Adipose tissue (tissue), 3 donors: ENCODE data around the gene VWDE. TPM values are rescaled to one million over a fixed set of nuclear protein-coding genes. Genes with fewer than 3 reads are reported as not detected.
"Not testable (repeated sequence)": the region's sequence is repeated elsewhere in the genome, so short reads cannot be mapped to it uniquely, and the experiment has no call there.

ENCODE experiments used
- H3K27ac ChIP-seq: one replicate; pipeline ENCODE4 v1.5.1; 2013; ENCODE audit warnings: low read depth, low read length
- WGBS, 3 donors: extraction: QIAGEN DNeasy Blood & Tissue Kit; methylation state at CpG; one replicate each; pipeline ENCODE4 v1.1.7; 2013; 5-methylcytosine and 5-hydroxymethylcytosine counted together
- polyA plus RNA-seq, 3 donors: library from polyadenylated mRNA; stranded (reverse); fragments of 200-250 nt; gene quantifications; one replicate each; pipeline ENCODE4 v1.2.3, GENCODE V29; 2013
- donor health status: healthy with polysubstance abuse.
- donor health status: Bipolar disorder and iron deficiency.
- donor health status: healthy.

VWDE gene
- under 1 TPM in 1 of 3 donors, not detected in 2; 0.20 TPM for polyA plus RNA-seq

GRCh38 chr7:12403287-12404181 lies at the start of gene VWDE:
VWDE (minus strand) TSS chr7:12403865; CDS start chr7:12403716, 149 bp downstream.
- WGBS, 3 donors = 1% methylated on average over 42 to 54 of the region's 54 CpGs
- no peak within 1 kb of the TSS for H3K27ac ChIP-seq

GRCh38 chr7:12453136-12453535 lies 49.5 kb upstream of the VWDE start:
- H3K27ac ChIP-seq = not testable (repeated sequence)
- WGBS, 3 donors = 73 to 92% (median 90%) methylated on average over 1 of the region's 2 CpGs

DNA sequence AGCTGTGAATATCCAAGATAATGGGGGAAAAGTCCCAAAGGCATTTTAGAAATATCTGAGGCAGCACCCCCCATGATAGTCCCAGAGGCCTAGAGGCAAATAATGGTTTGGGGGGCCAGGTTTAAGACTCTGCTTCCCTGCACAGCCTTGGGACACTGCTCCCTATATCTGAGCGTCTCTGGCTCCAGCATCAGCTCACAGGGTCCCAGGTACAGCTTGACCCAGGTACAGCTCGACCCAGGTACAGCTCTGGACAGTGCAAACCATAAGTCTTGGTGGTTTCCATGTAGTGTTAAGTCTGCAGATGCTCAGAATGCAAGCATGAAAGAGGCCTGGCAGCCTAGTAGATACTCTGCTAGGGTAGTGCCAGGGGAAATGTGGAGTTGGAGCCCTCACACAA lies 47.0 kb upstream of the VWDE start:
- no peak overlapping the region for H3K27ac ChIP-seq
- WGBS, 3 donors = 61 to 66% (median 66%) methylated on average over 2 of the region's 2 CpGs

DNA sequence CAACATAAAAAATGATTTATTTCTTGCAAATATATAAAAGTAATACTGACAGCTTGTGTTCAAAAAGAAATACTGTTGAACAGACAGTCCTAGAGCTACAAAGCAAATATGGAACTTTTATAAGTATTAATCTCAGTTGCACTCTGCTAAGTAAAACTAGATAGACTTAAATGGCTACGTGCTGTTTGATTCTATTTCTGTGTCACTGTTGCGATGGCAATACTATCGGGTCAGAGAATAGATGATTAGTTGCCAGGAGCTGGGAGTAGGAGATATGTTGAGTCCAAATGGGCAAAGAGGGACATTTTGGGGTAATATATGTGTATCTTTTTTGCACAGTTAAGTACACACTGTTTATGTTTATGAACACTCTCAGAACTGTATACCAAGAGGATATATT lies 41.1 kb upstream of the VWDE start:
- WGBS, 3 donors = 70 to 86% (median 84%) methylated on average over 3 of the region's 3 CpGs
- H3K27ac ChIP-seq = no peak overlapping the region

GRCh38 chr7:12440229-12440628 lies 36.6 kb upstream of the VWDE start:
- no peak overlapping the region for H3K27ac ChIP-seq
- 74 to 93% (median 91%) methylated on average over 5 of the region's 5 CpGs for WGBS, 3 donors

DNA sequence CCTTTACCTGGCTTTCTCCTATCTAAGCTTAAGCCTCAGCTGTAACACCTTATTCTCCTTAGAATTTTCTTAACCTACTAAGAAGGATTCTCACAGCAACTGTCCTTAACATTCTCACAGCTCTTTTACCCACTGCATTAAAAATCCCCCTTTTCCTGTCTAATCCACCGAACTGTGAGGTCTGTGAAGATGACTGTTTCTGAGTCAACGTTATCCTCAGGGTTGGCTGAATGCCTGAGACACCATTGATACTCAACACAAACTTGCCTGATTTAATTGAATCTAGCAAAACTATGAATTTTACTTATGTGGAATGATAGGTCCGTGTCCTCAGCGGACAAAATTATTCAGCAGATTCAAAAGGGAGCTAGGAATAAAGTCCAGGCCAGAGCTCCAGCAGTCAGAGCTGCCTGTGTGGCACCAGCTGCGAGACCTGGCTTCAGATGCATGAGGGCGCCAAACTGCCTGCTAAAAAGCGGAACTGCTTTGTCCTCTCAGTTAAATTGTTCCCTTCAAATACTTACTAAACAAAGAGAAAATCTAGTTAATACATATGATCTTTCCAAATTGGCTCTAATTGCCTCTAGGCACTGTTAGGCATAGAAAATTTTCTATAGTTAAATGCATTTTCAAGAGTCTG lies 33.4 kb upstream of the VWDE start:
- H3K27ac ChIP-seq = no peak overlapping the region
- 50 to 51% (median 51%) methylated on average over 7 of the region's 7 CpGs for WGBS, 3 donors

- no peak overlapping the region for H3K27ac ChIP-seq
These were observed 32.5 kb upstream of the VWDE start for GRCh38 chr7:12436126-12436525.

DNA sequence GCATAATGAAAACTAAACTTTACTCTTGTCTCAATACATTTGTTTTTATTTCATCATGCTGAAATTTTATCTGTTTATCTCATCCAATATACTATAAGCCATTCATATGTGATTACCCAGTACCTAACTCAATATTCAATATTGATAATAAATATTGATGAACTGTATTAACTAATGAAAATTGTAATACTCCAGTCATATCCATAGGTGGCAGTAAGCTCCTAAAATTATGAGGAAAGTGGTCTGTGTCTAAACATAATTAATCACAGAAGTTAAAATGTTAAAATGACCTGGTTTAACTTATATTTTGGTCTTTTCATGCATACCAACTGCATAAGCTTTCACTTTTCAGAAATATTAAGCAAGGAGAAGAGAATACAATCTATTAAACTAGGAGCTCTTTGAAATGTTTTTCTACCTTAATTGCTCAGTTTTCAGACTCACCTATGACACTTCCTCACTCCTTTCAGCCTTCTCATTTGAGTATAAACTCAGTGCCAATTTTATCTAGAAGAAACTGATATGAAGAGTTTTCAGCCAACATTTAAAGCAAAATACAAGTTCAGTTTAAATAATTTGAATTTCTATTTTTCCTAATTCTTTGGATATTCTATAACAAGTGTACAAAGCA lies 30.5 kb upstream of the VWDE start:
- H3K27ac ChIP-seq = no peak overlapping the region

- 63 to 81% (median 78%) methylated on average over 11 of the region's 11 CpGs for WGBS, 3 donors
- no peak overlapping the region for H3K27ac ChIP-seq
These were observed 28.4 kb upstream of the VWDE start for GRCh38 chr7:12431886-12432556.

- H3K27ac ChIP-seq = no peak overlapping the region
- WGBS, 3 donors = 33 to 49% (median 40%) methylated on average over 1 of the region's 1 CpG
These were observed 21.6 kb upstream of the VWDE start for GRCh38 chr7:12425311-12425710.

GRCh38 chr7:12423997-12424745 lies 20.5 kb upstream of the VWDE start:
- H3K27ac ChIP-seq = no peak overlapping the region
- 61 to 68% (median 61%) methylated on average over 12 of the region's 12 CpGs for WGBS, 3 donors

DNA sequence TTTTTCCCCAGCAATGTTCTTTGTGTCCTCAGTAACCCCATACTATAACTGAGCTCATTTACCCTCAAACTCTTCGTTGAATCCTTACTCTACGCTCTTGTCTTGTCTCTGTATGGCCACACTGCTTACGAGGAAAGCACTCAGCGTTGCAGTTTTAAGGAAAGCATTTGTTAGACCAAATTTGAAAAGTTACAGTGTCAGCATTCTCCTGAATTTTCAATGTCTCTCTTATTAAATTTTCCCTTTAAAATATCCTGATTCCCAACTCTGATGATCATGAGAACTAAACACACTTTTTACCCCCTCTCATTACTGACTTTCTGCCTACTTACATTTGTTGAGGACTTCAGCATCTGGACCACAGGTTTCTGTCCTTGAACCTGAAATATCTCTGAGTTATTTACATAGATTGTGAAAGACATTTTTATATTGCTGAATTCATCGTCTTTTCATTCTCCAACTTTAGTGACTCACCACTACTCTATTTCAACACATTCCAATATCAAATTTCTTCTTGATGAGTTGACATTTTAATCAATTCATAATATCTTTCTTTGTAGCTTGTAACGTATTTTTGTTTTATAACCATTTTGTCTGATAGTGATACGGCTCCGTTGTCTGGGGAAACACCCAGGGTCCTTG lies 19.8 kb upstream of the VWDE start:
- H3K27ac ChIP-seq = no peak overlapping the region
- 48 to 80% (median 74%) methylated on average over 8 of the region's 8 CpGs for WGBS, 3 donors

DNA sequence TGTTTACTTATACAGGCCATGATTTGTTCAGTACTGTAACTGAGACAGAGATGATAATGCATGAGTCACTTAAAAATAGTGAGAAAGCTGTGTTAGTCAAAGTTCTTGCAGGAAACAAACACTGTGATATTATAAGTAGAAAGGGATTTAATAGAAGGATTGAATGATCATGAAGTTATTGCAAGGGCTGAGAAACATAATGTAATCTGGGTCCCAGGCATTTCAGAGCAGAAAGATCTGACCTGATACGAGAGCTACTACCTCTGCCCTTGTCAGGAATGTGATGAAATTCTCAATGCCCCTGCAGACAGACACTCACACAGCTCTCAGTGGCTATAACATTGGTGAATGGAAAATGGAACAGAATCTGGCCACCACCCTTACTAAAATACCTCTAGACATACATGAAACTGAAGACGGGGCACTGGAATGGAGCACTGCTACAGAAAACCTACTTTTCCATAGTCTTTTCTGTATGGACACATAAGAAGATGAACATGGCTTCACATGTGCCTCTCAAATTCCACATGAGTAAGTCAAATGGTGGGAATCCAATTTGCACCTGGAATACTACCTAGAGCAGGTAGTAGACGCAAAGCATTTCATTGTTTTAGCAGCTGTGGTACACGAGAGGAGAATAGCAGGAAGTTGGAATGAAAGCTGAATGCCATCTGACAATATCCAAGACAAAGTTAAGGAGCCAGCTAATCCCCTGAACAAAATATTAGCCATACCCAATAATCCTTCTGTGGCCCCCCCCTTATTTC lies 19.1 kb upstream of the VWDE start:
- H3K27ac ChIP-seq = no peak overlapping the region
- WGBS, 3 donors = 59 to 72% (median 69%) methylated on average over 4 of the region's 4 CpGs

GRCh38 chr7:12418452-12418851 lies 14.8 kb upstream of the VWDE start:
- H3K27ac ChIP-seq = no peak overlapping the region

- H3K27ac ChIP-seq = no peak overlapping the region
These were observed 11.4 kb upstream of the VWDE start for GRCh38 chr7:12415072-12415471.

GRCh38 chr7:12412407-12412806 lies 8.7 kb upstream of the VWDE start:
- no peak overlapping the region for H3K27ac ChIP-seq
- 84 to 93% (median 93%) methylated on average over 1 of the region's 1 CpG for WGBS, 3 donors

DNA sequence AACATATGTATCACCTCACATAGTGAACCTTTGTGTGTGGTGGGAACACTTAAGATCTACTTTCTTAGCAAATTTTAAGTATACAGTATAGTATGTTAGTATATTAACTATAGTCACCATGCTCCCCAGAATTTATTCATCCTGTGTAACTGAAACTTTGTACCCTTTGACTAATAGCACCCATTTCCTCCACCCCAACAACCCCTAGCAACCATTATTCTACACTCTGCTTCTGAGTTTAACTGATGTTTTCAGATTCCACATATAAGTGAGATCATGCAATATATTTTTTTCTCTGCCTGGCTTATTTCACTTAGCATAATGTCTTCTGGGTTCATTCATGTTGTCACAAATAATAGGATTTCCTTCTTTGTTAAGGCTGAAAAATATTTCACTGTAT lies 6.9 kb upstream of the VWDE start:
- H3K27ac ChIP-seq = no peak overlapping the region
